ENCODE data around the gene SENP7.

GRCh38 chr3:101362406-101362805 lies 150.6 kb downstream of the SENP7 start:
- TF ChIP-seq CTCF (IDR thresholded peaks at IDR 0.05 in 4 of 5, conservative IDR thresholded peaks at IDR 0.05 in 1 of 5) (no peak), POLR2A (IDR thresholded peaks at IDR 0.05) (no peak)

Data from gastrocnemius medialis (tissue), 4 donors.